Rectal smooth muscle tissue (tissue), 1 donor: Measurements from ENCODE around the gene FERMT1.

Source experiments
- H3K27ac ChIP-seq: one replicate; pipeline ENCODE4 v1.7.0; 2013; ENCODE audit warnings: low read depth, low read length, inconsistent platforms
- H3K27me3 ChIP-seq: one replicate; pipeline ENCODE4 v1.7.0; 2013; ENCODE audit warnings: low read length; ENCODE audit not compliant: control insufficient read depth, insufficient read depth
- H3K36me3 ChIP-seq: one replicate; pipeline ENCODE4 v1.7.0; 2013; ENCODE audit warnings: low read length; ENCODE audit not compliant: control insufficient read depth, insufficient read depth
- H3K4me1 ChIP-seq: one replicate; pipeline ENCODE4 v1.7.0; 2013; ENCODE audit warnings: low read length; ENCODE audit not compliant: control insufficient read depth, insufficient read depth
- H3K4me3 ChIP-seq: one replicate; pipeline ENCODE4 v1.7.0; 2013; ENCODE audit warnings: low read length
- H3K9ac ChIP-seq: one replicate; pipeline ENCODE4 v1.7.0; 2013; ENCODE audit warnings: low read length

The FERMT1 gene

DNA sequence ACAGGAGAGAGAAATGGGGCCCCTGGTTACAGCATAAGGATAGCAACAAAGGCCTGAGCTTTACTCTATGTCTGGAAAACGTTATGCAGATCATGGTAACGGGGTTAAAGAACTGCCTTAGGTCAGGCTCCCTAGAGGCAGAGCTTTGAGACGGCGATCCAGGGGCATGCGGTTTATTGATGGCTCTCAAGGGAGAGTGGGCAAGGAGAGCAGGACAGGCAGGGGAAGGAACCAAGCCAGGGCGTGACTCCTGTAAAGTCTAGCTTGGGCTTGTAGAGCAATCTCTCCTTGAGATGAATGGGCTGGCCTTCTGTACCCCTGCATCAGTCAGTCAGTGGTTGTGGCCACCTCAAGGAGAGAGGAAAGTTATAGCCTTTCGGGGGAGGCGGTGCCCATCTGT, 12.5 kb upstream of the FERMT1 start:
- H3K27me3 ChIP-seq = no peaks in the 10 kb centered on the region
- H3K4me3 ChIP-seq = no peak overlapping the region
- H3K36me3 ChIP-seq = no peaks in the 10 kb centered on the region
- no peaks in the 10 kb centered on the region for H3K4me1 ChIP-seq
- H3K27ac ChIP-seq = no peak overlapping the region
- no peak overlapping the region for H3K9ac ChIP-seq

DNA sequence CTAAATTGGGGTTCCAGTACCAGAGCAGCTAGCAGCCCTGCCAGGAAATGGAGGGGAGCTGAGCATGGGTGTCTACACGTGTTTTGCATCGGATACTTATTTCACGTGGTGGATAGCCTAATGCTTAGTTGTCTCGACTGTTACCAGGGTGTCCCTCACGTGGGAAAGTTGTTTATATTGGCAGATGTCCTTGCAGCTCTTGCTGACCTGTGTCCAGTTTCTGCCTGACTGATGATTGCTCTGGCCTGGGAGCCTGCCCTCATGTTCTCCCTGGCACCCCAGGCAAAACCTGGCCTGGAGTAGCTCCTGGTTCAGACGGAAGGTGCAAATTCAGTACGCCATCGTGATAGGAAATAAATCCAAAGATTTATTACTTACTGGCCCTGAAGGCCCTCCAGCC, 11.8 kb upstream of the FERMT1 start:
- no peak overlapping the region for H3K4me3 ChIP-seq
- H3K9ac ChIP-seq = no peak overlapping the region
- H3K27me3 ChIP-seq = no peaks in the 10 kb centered on the region
- no peaks in the 10 kb centered on the region for H3K36me3 ChIP-seq
- no peaks in the 10 kb centered on the region for H3K4me1 ChIP-seq
- no peak overlapping the region for H3K27ac ChIP-seq

- no peak overlapping the region for H3K4me3 ChIP-seq
- no peaks in the 10 kb centered on the region for H3K4me1 ChIP-seq
- H3K9ac ChIP-seq = no peak overlapping the region
- no peaks in the 10 kb centered on the region for H3K27me3 ChIP-seq
- H3K36me3 ChIP-seq = no peaks in the 10 kb centered on the region
- no peak overlapping the region for H3K27ac ChIP-seq
These were observed 7.2 kb upstream of the FERMT1 start for GRCh38 chr20:6130045-6130444.

DNA sequence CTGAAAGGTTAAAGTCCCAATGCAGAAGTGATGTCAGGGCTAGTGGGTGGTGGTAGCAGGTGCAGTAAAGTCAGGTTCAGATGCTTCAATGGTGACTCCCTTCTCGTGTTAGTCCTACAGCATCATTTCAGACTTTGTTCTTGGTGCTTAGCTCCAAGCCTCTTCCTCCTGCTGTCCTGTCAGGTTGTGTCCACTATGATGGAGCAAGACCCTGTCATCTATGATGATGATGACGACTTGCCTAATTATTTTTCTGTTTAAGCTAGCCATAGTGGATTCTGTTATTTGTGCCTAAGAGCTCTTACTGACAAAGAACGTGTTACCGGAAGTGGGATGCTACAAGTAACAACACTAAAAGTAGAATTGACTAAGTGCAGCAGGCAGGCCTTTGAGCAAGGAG, 5.0 kb upstream of the FERMT1 start:
- Histone ChIP-seq H3K9ac (no peak overlapping the region), H3K27me3 (no peaks in the 10 kb centered on the region), H3K4me1 (no peaks in the 10 kb centered on the region), H3K4me3 (no peak overlapping the region), H3K27ac (no peak overlapping the region), H3K36me3 (no peaks in the 10 kb centered on the region)

- Histone ChIP-seq H3K4me1 (no peaks in the 10 kb centered on the region), H3K27ac (no peak overlapping the region), H3K36me3 (no peaks in the 10 kb centered on the region), H3K4me3 (no peak overlapping the region), H3K9ac (no peak overlapping the region), H3K27me3 (no peaks in the 10 kb centered on the region)
These were observed 4.0 kb upstream of the FERMT1 start for GRCh38 chr20:6126846-6127245.

- Histone ChIP-seq H3K4me3 (peak overlapping the region; percentile 67), H3K27me3 (no peaks in the 10 kb centered on the region), H3K27ac (no peak overlapping the region), H3K9ac (no peak overlapping the region), H3K4me1 (no peaks in the 10 kb centered on the region), H3K36me3 (no peaks in the 10 kb centered on the region)
These were observed 802 bp upstream of the FERMT1 start for GRCh38 chr20:6123649-6124014.

DNA sequence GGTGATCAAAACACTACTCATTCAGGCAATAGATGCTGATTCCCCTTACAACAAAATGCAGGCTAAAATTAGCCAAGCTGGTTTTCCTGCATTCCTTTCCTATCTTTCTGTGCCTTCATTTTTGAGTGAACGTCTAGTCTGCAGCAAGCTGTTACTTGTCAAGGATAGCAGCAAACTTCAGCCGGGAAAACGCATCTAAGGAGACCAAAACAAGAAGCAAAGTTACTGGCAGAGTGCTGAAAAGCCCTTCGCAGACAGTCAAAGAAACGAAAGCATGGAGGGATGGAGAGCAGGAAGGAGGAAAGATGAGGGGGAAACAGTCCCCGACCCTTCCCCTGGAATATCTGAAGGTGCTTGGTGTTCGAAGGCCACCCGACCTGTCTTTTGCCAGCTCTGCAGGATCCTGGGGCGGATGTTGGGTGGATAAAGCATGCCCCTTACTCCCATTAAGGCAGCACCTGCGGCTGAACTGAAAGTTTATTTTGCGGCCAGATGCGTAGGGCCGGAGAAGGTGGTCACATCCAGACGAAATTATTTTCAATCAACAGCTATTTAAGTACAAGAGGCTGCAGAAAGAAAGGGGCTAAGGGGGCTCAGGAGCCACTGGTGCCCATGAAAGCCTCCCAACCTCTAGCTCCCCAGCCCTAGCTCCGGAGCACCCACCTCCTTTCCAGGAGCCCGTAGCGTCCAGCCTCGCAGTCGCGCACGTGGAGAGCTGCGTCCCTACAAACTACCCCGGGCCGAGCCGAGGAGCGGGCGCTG, 538 bp downstream of the FERMT1 start:
- H3K4me3 ChIP-seq = peak overlapping the region; percentile 67
- H3K27me3 ChIP-seq = no peaks in the 10 kb centered on the region
- no peak overlapping the region for H3K27ac ChIP-seq
- no peak overlapping the region for H3K9ac ChIP-seq
- no peaks in the 10 kb centered on the region for H3K36me3 ChIP-seq
- H3K4me1 ChIP-seq = no peaks in the 10 kb centered on the region

DNA sequence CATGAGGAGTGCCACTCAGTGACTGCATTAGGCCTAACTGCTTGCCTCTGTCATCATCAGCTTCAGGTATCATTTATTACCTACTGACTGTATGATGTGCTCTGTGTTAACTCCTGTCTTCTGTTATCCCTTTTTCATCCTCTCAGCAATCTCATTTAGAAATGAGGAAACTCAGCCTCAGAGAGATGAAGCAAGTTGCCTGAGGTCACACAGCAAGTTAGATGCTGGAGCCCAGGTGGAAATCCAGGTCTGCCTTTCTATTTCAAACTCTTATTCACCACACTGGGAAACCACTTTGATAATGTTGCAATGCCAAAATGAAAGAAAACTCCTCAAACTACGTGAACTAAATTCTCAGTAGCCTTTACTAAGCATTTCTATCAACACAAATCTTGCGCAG, 1.3 kb downstream of the FERMT1 start:
- H3K27ac ChIP-seq = no peak overlapping the region

GRCh38 chr20:6120491-6120988, 2.3 kb downstream of the FERMT1 start:
- no peak overlapping the region for H3K4me3 ChIP-seq
- no peak overlapping the region for H3K27ac ChIP-seq
- no peaks in the 10 kb centered on the region for H3K27me3 ChIP-seq
- no peak overlapping the region for H3K9ac ChIP-seq
- no peaks in the 10 kb centered on the region for H3K4me1 ChIP-seq
- H3K36me3 ChIP-seq = no peaks in the 10 kb centered on the region

More for the DNA sequence above, 1.3 kb downstream of the FERMT1 start:
- peak overlapping the region; percentile 39 for H3K4me3 ChIP-seq
- H3K36me3 ChIP-seq = no peaks in the 10 kb centered on the region
- H3K4me1 ChIP-seq = no peaks in the 10 kb centered on the region
- no peaks in the 10 kb centered on the region for H3K27me3 ChIP-seq
- no peak overlapping the region for H3K9ac ChIP-seq

GRCh38 chr20:6116758-6117157, 6.1 kb downstream of the FERMT1 start:
- Histone ChIP-seq H3K9ac (no peak overlapping the region), H3K4me1 (no peaks in the 10 kb centered on the region), H3K27ac (no peak overlapping the region), H3K36me3 (peaks cover 9% of the 10 kb centered on the region), H3K27me3 (no peaks in the 10 kb centered on the region), H3K4me3 (no peak overlapping the region)

- Histone ChIP-seq H3K9ac (no peak overlapping the region), H3K4me1 (no peaks in the 10 kb centered on the region), H3K4me3 (no peak overlapping the region), H3K36me3 (peaks cover 9% of the 10 kb centered on the region), H3K27ac (no peak overlapping the region), H3K27me3 (no peaks in the 10 kb centered on the region)
These were observed 7.5 kb downstream of the FERMT1 start for GRCh38 chr20:6115221-6115895.

DNA sequence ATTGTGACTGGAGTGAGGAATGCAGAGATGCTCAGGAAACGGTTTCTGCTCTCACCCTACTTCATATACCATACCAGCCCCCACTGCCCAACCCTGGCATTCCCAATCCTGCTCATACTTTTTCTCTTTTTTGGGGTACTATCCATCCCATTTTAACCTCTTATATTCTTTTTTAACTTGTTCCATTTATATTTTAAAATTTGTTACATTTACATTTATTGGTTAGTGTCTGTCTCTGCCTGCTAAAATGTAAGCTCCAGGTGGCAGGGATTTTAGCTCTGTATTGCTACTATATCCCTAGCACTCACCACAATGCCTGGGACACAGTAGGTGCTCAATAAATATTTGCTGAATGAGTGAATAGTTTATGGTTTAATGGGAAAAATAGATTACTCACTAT, 8.1 kb downstream of the FERMT1 start:
- H3K4me3 ChIP-seq = no peak overlapping the region
- H3K4me1 ChIP-seq = no peaks in the 10 kb centered on the region
- no peak overlapping the region for H3K27ac ChIP-seq
- H3K36me3 ChIP-seq = peaks cover 9% of the 10 kb centered on the region
- H3K9ac ChIP-seq = no peak overlapping the region
- no peaks in the 10 kb centered on the region for H3K27me3 ChIP-seq

- peaks cover 9% of the 10 kb centered on the region for H3K36me3 ChIP-seq
- no peak overlapping the region for H3K27ac ChIP-seq
- no peak overlapping the region for H3K4me3 ChIP-seq
These were observed 8.9 kb downstream of the FERMT1 start for GRCh38 chr20:6113951-6114350.

More at GRCh38 chr20:6113951-6114350, 8.9 kb downstream of the FERMT1 start:
- Histone ChIP-seq H3K9ac (no peak overlapping the region), H3K4me1 (no peaks in the 10 kb centered on the region), H3K27me3 (no peaks in the 10 kb centered on the region)
